Fibroblast of skin of back (primary cell): ENCODE data around the gene COL4A6.
"Not testable (repeated sequence)": the region's sequence is repeated elsewhere in the genome, so short reads cannot be mapped to it uniquely, and the experiment has no call there.

Experiments
- DNase-seq: peaks from one replicate; pipeline ENCODE4 v3.0.0-alpha.2; 2013

The COL4A6 gene

GRCh38 chrX:108399418-108400165 is 38.6 kb downstream of the COL4A6 start:
- DNase-seq = peak; percentile 46

GRCh38 chrX:108397627-108398391 is 40.4 kb downstream of the COL4A6 start:
- peak; percentile 51 for DNase-seq

DNA sequence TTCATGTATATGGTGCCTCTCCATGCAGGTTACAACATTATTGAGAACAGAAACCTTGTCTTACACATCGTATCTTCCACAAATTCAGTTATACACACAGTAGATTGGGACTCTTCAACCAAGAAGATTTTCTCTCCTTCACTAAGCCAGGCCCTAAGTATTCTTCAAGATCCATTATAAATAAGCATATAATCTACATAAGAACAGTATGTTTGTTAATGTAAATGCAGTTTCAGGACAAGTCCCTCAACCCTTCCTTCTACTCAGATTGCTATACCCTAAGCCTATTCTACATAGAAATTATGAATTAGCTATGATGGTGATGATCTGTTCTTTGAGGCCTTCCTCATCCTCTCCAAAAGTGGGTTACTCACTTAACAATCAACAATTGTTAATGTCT is 41.2 kb downstream of the COL4A6 start:
- DNase-seq = no peak

- DNase-seq = no peak
These were observed 41.9 kb downstream of the COL4A6 start for GRCh38 chrX:108396188-108396891.

DNA sequence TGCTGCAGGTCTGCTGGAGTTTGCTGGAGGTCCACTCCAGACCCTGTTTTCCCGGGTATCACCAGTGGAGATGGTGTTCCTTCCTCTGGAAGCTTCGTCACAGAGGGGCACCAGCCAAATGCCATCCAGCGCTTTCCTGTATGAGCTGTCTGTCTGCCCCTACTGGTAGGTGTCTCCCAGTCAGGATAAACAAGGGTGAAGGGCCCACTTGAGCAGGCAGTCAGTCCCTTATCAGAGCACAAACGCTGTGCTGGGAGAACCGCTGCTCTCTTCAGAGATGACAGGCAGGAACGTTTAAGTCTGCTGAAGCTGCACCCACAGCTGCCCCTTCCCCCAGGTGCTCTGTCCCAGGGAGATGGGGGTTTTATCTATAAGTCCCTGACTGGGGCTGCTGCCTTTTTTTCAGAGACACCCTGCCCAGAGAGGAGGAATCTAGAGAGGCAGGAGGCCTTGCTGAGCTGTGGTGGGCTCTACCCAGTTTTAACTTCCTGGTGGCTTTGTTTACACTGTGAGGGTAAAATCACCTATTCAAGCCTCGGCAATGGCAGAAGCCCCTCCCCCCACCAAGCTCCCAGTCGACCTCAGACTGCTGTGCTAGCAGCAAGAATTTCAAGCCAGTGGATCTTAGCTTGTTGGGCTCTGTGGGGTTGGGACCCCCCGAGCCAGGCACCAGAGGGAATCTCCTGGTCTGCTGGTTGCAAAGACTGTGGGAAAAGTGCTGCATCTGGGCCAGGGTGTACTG is 47.1 kb downstream of the COL4A6 start:
- not testable (repeated sequence) for DNase-seq

GRCh38 chrX:108384783-108385182 is 53.4 kb downstream of the COL4A6 start:
- no peak for DNase-seq

GRCh38 chrX:108380222-108380621 is 58.0 kb downstream of the COL4A6 start:
- no peak for DNase-seq

DNA sequence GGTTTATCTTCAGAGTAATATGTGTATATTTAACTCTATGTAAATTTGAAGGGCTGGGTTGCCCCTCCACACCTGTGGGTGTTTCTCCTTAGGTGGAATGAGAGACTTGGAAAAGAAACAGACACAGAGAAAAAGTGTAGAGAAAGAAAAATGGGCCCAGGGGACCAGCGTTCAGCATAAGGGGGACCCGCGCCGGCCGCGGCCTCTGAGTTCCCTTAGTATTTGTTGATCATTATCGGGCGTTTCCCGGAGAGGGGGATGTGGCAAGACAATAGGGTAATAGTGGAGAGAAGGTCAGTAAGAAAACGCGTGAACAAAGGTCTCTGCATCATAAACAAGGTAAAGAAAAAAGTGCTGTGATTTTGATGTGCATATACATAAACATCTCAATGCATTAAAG is 61.4 kb downstream of the COL4A6 start:
- not testable (repeated sequence) for DNase-seq

- DNase-seq = not testable (repeated sequence)
These were observed 62.6 kb downstream of the COL4A6 start for GRCh38 chrX:108375591-108375990.

GRCh38 chrX:108366644-108367406 is 71.4 kb downstream of the COL4A6 start:
- DNase-seq = no peak

- peak; percentile 2 for DNase-seq
These were observed 76.2 kb downstream of the COL4A6 start for GRCh38 chrX:108362026-108362425.

DNA sequence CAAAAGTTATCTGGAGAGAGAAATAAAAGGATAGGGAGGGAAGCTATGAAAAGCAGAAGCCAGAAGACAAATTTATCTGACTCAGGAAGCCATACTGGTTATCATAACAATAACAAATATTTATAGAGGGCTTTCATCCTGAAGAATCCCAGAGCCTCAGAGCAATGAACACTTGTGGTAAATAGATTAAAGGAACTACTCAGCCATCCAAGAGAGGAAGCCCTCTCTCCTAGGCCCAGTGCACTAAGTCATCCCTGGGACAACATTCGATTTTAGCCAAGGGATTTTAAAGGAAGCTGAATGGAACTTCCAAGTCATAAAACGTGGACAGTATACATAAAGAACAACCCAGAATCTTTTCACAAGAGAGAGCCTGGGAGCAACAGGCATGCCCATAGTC is 76.9 kb downstream of the COL4A6 start:
- DNase-seq = peak; percentile 35

GRCh38 chrX:108359806-108360602 is 78.2 kb downstream of the COL4A6 start:
- DNase-seq = peak; percentile 21

- DNase-seq = no peak
These were observed 84.8 kb downstream of the COL4A6 start for GRCh38 chrX:108353452-108353851.

- no peak for DNase-seq
These were observed 89.0 kb downstream of the COL4A6 start for GRCh38 chrX:108349210-108349609.

- no peak for DNase-seq
These were observed 89.7 kb downstream of the COL4A6 start for GRCh38 chrX:108348525-108348924.

- DNase-seq = no peak
These were observed 90.4 kb downstream of the COL4A6 start for GRCh38 chrX:108347800-108348199.

DNA sequence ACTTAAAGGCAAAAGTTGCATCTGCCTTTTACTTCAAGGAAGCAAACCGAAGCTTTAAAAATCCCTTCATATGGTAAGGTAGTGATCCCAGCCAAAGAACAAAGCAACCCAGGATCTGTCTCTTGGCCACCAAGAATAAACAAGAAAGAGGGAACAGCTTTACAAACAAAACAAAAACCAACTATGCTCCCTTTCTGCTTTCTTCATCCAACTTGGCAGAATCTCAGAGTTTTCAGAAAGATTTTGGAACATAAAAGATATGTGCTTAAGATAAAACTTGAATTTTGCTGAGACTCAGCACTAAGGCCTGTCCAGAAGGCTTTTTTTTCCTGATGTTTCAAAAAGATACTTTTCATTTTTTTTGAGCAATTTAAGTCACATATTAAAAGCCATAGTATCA is 94.0 kb downstream of the COL4A6 start:
- DNase-seq = no peak

- DNase-seq = no peak
These were observed 96.3 kb downstream of the COL4A6 start for GRCh38 chrX:108341947-108342346.

DNA sequence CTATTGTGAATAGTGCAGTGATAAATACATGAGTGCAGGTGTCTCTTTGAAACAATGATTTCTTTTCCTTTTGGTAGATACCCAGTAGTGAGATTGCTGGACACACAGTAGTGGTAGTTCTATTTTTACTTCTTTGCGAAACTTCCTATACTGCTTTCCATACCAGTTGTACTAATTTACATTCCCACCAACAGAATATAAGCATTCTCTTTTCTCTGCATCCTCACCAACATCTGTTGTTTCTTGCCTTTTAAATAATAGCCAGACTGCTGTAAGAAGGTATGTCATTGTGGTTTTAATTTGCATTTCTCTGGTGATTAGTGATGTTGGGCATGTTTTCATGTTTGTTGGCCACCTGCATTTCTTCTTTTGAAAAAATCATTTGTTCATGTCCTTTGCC is 105.9 kb downstream of the COL4A6 start:
- no peak for DNase-seq
